Ovary (tissue), 3 donors: ENCODE data around the gene RAPH1.

Source experiments
- CTCF ChIP-seq, 3 donors: fragments of 450-650 bp in 2 of 3; fragments of 200-600 bp in 1 of 3; IDR thresholded peaks; one replicate each; pipeline versions ENCODE4 v1.5.1 to v1.8.0; 2016 to 2022; ENCODE audit warnings: antibody characterized with exemption in 3 of 3, mild to moderate bottlenecking in 1 of 3
- EP300 ChIP-seq: sonication (generic); formaldehyde crosslinking; IDR thresholded peaks from one replicate; pipeline ENCODE4 v1.6.1; 2017; ENCODE audit warnings: antibody characterized with exemption
- POLR2A ChIP-seq: fragments of 450-650 bp; IDR thresholded peaks from one replicate; pipeline ENCODE4 v1.6.1; 2017; ENCODE audit warnings: antibody characterized with exemption, mild to moderate bottlenecking, moderate library complexity
- donor health status: DM: no; HTN: no; CAD: no.

DNA sequence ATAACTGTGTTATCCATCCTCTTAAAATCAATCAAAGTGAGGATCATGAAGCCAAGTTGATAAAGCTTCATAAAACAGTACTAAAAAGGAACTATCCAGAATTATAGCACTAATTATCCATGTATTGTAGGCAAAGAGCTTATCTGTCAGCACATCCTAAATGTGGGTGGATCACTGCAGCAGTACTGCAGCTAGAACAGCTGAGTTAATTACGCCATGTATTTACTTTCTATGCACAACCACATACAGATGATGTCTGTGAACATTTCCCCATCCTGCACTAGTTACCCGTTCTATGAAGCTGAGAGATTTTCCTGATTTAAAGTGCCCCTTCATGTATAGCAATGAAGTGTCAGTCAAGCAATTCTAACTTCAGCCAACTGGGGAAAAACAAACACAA is 96.6 kb downstream of the RAPH1 start:
- TF ChIP-seq POLR2A, result no peak
- no peak for TF ChIP-seq CTCF (IDR thresholded peaks at IDR 0.05)
- no peak for TF ChIP-seq EP300
